ENCODE data around the gene QRFP.

Gene QRFP

DNA sequence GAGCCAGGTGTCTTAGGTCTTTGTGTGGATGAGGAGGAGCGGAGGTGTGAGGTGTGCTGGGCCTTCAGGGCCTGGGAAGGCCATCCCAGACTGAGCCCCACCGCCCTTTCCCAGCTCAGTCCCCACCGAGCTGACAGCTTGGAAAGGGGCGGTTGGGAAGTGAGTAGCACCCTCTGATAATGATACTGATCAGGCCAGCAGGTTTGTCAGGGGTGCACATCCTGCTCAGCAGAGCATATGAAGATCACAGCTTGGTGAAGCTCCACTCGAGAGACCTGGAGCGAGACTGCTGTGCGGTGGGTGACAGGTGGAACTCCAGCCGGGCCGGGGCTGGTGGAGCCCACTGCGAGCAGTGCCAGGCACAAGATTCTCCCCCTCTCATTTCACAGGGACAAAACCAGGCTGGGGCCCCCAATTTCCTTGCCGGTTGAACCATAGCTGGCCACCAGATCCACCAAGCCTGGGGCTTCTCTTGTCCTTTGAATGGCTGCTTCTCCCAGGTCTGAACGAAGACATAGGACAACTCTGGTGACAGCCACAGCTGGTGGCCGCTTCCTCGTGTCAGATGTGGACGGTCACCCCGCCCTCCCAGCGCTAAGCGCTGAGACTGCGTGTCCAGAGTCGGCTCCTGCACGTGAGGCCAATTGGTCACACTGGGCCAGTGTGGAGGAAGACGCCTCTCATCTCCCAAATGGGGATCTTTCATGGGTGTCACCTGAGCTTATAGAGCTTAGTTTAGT, 8.3 kb downstream of the QRFP start:
- DNase-seq = no peak

DNA sequence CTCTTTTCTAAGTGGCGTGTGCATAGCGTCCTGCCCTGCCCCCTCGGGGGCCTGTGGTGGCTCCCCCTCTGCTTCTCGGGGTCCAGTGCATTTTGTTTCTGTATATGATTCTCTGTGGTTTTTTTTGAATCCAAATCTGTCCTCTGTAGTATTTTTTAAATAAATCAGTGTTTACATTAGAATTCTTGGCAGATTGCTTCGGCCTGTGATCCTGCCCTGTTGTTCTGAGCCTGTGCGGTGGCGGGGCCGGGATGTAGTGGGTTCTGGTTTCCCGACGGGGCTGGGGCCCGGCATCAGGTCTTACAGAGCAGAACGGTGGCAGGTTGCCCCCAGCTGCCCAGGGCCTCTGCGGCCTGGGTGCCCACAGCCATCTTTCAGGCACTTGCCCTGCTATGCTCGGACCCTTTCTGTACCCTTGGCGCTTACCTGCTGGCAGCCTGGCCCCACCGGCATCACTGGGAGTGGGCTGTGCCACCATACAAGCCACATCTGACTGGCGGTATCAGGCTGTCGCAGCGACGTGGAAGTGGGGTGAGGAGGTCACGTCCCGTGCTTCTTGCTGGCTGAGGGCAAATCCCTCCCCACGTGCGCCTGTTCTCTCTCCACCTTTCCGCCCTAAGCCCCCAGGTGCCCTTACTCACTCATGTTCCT, 9.0 kb downstream of the QRFP start:
- DNase-seq = no peak

DNA sequence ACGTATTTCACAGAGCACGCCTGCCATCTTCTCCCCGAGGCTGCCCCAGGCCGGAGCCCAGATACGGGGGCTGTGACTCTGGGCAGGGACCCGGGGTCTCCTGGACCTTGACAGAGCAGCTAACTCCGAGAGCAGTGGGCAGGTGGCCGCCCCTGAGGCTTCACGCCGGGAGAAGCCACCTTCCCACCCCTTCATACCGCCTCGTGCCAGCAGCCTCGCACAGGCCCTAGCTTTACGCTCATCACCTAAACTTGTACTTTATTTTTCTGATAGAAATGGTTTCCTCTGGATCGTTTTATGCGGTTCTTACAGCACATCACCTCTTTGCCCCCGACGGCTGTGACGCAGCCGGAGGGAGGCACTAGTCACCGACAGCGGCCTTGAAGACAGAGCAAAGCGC, 9.6 kb downstream of the QRFP start:
- no peak for DNase-seq

DNA sequence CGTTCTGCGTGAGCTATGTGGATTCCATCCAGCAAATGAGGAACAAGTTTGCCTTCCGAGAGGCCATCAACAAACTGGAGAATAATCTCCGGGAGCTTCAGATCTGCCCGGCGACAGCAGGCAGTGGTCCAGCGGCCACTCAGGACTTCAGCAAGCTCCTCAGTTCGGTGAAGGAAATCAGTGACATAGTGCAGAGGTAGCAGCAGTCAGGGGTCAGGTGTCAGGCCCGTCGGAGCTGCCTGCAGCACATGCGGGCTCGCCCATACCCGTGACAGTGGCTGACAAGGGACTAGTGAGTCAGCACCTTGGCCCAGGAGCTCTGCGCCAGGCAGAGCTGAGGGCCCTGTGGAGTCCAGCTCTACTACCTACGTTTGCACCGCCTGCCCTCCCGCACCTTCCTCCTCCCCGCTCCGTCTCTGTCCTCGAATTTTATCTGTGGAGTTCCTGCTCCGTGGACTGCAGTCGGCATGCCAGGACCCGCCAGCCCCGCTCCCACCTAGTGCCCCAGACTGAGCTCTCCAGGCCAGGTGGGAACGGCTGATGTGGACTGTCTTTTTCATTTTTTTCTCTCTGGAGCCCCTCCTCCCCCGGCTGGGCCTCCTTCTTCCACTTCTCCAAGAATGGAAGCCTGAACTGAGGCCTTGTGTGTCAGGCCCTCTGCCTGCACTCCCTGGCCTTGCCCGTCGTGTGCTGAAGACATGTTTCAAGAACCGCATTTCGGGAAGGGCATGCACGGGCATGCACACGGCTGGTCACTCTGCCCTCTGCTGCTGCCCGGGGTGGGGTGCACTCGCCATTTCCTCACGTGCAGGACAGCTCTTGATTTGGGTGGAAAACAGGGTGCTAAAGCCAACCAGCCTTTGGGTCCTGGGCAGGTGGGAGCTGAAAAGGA, 10.9 kb downstream of the QRFP start:
- no peak for DNase-seq

DNA sequence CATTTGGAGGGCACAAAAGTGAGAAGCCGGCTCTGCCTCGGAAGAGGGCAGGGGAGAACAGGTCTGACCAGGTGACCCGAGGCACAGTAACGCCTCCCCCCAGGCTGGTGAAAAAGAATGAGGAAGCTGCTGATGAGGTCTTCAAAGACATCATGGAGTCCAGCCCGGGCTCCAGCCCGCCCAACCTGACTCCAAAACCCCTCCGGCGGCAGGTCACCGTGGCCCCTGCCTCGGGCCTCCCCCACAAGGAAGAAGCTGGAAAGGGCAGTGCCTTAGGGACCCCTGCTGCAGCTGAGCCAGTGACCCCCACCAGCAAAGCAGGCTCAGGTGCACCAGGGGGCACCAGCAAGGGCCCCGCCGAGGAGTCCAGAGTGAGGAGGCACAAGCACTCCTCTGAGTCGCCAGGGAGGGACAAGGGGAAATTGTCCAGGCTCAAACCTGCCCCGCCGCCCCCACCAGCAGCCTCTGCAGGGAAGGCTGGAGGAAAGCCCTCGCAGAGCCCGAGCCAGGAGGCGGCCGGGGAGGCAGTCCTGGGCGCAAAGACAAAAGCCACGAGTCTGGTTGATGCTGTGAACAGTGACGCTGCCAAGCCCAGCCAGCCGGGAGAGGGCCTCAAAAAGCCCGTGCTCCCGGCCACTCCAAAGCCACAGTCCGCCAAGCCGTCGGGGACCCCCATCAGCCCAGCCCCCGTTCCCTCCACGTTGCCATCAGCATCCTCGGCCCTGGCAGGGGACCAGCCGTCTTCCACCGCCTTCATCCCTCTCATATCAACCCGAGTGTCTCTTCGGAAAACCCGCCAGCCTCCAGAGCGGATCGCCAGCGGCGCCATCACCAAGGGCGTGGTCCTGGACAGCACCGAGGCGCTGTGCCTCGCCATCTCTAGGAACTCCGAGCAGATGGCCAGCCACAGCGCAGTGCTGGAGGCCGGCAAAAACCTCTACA, 11.8 kb downstream of the QRFP start:
- DNase-seq = no peak

DNA sequence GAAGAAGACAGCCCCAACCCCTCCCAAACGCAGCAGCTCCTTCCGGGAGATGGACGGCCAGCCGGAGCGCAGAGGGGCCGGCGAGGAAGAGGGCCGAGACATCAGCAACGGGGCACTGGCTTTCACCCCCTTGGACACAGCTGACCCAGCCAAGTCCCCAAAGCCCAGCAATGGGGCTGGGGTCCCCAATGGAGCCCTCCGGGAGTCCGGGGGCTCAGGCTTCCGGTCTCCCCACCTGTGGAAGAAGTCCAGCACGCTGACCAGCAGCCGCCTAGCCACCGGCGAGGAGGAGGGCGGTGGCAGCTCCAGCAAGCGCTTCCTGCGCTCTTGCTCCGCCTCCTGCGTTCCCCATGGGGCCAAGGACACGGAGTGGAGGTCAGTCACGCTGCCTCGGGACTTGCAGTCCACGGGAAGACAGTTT, 12.5 kb downstream of the QRFP start:
- DNase-seq = no peak

DNA sequence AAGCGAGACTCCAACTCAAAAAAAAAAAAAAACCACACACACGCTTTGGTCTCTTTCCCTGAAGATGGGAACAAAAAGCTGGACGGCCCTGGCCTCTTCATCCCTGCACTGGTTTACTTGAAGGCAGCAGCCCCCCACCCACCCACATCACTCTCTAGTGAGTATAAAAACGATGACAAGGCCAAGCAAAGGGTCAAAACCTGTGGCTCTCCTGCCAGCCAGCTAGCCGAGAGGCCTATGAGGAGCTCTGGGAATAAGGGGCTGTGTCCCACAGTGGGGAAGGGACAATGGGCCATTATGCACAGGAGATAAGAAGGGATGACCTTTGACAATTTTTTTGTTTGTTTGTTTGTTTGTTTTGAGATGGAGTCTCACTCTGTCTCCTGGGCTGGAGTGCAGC, 13.1 kb downstream of the QRFP start:
- DNase-seq = no peak

DNA sequence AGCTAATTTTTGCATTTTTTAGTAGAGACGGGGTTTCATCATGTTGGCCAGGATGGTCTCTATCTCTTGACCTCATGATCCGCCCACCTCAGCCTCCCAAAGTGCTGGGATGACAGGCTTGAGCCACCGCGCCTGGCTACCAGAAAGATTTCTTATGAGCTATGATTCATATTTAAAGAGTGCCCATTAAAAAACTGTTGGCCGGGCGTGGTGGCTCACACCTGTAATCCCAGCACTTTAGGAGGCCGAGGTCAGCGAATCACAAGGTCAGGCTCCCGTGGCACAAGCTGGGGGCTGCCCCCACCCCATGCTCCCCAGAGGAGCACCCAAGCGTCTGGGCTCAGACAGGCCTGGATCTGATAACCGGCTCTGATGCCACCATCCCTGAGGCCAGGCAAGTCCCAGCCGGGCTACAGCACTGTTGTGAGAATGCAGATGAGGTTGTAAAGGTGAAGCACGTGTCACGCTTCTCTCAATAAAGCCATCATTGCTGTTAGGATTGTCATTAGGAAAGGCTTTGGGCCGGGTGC, 13.9 kb downstream of the QRFP start:
- no peak for DNase-seq

DNA sequence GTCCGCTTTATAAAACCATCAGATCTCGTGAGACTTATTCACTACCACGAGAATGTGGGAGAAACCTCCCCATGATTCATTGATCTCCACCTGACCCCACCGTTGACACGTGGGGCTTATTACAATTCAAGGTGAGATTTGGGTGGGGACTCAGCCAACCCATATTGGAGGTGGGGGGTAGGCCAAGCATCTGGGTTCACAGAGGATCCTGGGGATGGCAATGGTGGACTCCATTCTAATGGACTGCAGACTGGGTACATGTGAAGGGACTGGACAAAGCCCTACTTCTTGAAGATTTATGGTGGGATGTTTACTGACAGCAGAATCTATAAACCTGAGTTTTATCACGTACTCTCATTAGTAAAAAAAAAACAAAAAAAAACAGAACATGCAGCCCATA, 15.1 kb downstream of the QRFP start:
- no peak for DNase-seq

DNA sequence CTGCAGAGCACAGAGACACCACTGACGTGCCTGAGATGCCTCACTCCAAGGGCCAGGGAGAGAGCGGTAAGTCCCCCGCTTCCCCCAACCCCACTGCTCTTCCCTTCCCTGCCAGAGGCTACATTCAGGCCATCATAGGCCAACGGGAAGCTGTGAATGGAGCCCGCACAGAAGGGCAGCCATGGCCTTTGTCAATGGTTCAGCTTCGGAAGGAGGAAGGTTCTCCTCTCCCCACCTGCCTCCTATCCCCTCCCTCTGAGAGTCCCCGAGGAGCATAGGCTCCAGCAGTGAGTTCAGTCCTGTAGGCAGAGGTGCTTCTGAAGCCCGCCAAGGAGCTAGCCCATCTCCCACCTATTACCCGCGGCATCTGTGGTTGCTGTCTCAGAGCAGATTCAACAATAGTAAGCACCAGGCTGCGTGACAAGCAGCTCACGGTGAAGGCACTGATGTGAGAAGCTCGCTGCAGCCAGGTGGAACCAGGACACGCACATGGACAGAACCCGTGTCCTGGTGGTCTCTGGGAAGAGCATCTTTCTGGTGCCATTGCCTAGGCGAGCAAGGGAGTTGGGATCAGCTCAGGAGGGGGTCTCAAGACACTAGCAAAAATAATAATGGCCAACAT, 15.9 kb downstream of the QRFP start:
- DNase-seq = no peak

DNA sequence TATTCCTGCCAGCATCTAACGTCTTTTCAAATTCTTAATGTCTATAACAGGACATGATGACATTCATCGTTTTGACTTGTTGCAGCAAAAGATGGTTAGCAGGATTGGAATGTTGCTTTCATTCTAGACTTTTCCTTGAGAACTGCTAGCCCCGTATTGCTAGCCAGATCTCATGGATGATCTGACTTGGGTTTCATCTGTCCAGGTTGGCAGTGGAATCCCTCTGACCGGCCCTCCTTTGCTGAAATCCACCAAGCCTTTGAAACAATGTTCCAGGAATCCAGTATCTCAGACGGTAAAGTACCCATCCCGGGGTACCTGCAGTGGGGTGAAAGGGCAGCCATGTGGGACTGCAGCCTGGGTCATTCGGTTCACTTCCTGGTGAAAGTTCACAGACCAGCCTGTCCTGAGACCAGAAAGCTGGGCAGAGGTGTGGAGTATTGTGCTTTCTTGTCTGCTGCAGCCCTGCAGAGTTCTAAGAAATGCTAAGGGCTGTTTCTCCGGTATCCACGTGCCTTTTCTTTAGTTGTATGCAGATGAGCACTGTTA, 16.7 kb downstream of the QRFP start:
- no peak for DNase-seq

DNA sequence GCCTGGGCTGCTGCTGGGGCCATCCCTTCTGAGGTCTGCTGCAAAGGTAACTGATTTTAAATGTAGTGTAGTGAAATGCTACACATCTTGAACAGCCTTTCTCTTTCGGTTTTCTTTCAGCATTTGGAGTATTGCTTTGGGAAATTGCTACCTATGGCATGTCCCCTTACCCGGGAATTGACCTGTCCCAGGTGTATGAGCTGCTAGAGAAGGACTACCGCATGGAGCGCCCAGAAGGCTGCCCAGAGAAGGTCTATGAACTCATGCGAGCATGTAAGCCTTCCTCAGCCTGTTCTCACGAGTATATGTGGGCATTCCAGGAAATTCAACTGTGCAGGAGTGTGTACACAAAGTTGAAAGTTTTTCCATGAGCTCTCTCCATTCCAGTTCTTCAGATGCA, 18.3 kb downstream of the QRFP start:
- DNase-seq = no peak

DNA sequence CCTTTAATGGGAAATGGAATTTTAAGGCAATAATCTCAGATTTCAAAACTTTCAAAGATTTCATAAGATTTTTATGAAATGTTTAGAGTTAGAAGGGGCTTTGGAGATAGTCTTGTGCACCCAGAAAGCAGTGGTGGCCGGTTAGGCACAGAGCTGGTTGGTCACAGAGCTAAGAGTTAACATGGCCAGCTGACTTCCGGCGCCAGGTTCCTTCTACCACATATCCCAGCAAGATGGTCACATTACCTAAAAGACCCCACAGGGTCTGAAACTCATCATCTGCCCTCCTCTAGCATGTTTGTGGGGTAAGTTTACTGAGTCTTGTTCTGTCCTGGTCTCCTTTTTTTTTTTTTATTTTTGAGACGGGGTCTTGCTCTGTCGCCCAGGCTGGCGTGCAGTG, 19.3 kb downstream of the QRFP start:
- DNase-seq = no peak

DNA sequence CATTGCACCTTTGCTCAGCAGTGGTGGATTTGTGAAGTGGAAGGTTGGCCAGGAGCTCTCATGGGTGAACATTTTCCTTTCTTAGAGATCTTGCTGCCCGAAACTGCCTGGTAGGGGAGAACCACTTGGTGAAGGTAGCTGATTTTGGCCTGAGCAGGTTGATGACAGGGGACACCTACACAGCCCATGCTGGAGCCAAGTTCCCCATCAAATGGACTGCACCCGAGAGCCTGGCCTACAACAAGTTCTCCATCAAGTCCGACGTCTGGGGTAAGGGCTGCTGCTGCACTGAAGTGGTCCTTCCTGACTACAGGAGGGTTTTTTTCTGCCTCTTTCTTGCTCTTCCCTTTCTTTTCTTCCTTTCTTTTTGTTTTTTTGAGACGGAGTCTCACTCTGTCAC, 21.8 kb downstream of the QRFP start:
- DNase-seq = no peak

DNA sequence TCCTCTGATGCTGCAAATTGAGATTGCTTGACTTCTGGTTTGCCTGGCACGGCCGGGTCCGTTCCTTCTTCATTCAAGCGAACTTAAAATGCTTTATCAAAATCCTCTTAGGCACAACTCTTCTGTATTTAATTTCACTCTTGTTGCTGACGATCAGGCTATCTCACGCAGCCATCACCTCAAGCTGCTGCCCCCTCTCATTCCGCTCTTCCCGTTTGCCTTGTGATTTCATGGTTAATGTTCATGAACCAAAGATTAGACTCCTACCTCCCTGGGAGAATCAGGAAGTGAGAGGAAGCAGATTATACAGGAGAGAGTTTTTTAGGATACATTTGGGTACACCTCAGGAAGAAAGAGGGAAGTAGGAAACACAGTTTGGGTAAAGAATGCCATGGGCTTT, 22.6 kb downstream of the QRFP start:
- no peak for DNase-seq

DNA sequence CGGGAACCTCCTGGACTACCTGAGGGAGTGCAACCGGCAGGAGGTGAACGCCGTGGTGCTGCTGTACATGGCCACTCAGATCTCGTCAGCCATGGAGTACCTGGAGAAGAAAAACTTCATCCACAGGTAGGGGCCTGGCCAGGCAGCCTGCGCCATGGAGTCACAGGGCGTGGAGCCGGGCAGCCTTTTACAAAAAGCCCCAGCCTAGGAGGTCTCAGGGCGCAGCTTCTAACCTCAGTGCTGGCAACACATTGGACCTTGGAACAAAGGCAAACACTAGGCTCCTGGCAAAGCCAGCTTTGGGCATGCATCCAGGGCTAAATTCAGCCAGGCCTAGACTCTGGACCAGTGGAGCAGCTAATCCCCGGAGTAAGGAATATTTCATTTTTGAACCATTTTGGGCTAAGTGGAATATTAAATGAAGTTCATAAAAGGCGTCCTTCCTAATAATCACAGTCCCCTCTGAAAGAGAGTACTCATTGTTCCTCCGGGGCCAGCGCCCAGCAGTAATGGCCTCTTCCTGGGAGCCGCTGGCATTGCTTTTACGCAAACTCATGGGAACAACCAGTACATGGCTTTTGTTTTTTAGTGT, 23.6 kb downstream of the QRFP start:
- no peak for DNase-seq

DNA sequence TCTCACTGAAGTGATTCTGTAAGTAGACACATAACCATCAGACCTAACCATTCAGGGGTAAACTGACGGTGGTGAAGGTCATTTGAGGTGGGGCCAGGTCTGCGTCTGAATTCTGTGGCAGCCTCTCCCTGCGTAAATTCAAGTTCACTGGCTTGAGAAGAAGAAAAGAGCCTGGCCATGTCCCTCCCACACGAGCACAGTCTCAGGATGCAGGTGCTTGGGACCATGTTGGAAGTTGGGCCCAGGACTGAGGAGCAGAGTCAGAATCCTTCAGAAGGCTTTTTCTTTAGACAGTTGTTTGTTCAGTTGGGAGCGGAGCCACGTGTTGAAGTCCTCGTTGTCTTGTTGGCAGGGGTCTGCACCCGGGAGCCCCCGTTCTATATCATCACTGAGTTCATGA, 24.1 kb downstream of the QRFP start:
- DNase-seq = no peak

DNA sequence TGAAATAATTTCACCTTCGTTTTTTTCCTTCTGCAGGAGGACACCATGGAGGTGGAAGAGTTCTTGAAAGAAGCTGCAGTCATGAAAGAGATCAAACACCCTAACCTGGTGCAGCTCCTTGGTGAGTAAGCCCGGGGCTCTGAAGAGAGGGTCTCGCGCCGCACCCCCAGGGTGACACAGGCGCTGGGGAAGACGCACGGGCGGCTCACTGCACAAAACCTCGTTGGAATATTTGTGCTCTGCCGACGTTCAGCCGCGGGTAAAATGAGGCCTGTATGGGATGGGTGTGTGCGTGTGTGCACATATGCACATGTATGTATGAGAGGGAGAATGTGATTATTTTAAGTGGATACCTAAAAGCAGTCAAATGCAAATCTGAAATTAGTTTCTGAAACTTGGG, 24.5 kb downstream of the QRFP start:
- DNase-seq = no peak

DNA sequence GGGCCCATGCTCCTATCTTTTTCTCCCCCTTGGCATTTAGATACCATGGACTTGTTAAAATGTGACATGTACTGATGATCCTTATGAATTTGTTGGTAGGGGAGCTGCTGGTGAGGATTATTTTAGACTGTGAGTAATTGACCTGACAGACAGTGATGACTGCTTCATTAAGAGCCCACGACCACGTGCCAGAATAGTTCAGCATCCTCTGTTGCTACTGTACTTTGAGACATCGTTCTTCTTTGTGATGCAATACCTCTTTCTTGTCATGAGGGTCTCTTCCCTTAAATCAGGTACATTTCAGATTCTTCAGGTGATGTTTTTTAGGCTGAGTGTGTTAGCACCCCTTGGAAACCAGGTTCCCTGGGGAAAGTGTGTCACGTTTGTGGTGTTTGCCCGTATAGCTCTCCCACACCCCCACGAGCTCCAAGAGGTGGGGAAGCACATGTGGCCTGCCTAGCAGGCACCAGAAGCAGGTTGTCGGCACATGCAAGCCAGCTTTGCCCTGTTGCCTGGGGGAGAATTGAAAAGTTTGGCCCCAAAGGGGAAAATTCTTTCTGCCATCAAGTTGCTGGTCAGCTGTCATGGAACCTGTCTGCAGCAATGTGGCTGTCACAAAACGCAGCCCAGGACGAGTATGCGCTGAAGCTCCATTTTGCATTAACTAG, 25.1 kb downstream of the QRFP start:
- no peak for DNase-seq

DNA sequence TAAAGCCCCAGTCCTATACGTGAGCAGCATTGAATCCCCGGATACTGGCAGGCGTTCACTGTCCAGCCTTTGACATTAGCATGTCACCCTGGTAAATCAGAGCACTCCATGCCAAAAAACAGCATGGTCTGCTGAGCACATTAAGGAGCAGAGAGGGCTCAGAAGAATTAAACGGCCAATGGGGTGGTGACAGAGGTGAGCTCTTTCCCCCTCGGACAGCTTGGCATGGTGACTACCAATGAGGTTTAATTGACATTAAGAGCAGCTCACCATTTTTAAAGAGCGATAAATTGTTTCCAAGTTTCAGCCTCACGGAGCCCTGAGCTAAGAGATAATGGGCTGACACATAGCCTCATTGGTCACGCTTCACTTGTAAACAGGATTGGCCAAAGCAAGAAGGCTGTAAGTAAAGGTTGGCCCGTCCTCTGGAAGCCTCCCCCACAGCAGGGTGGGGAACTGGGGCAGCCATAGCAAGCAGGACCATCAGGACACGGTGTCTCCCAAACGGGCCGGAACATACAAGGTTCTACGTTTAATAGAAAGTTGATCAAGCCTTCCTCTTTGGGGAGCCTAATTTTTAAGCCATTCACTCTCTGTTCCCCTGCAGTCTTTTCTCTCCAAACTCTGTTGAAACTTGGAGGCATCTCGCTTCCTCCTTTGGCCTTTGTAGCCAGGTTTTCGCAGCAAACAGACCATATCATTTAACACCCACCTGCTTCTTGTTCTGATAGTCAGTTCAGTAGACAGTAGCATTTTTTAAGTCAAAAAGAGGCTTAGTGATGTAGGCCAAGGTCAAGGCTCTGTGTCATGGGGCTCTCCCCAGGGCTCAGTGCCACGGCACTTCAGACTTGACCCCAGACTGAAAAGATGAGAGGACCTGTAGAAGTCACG, 25.9 kb downstream of the QRFP start:
- no peak for DNase-seq

All from NCI-H1436 treated with DMSO at 0.1 percent for 48 hours (cell line).